LNCAP (cell line): ENCODE results near the gene WARS2.

ENCODE experiments used
- TF ChIP-seq, protein P1 (sequence below): fragments of 450-650 bp; IDR thresholded peaks from 2 replicates; pipeline ENCODE4 v1.5.1; 2017; ENCODE audit warnings: mild to moderate bottlenecking

Gene WARS2

DNA sequence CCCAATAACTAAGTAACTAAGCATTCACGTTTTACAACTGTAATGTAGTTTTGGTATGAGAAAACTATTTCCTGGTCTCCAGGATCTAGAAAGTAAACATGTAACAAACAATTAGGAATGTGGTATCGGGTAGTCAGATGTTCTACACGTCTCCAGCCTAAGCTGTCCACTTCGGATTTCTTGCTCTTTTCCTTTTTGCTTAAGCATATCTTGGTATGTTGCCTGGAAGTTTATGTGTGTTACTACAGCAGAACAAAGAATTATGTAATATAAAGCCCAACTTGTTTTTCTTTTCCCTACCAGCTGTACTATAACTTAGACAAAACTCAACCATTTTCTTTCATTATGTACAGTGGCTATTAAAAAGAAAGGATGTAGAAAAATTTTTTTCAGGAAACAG, 20.4 kb upstream of the WARS2 start:
- TF ChIP-seq, protein P1, sequence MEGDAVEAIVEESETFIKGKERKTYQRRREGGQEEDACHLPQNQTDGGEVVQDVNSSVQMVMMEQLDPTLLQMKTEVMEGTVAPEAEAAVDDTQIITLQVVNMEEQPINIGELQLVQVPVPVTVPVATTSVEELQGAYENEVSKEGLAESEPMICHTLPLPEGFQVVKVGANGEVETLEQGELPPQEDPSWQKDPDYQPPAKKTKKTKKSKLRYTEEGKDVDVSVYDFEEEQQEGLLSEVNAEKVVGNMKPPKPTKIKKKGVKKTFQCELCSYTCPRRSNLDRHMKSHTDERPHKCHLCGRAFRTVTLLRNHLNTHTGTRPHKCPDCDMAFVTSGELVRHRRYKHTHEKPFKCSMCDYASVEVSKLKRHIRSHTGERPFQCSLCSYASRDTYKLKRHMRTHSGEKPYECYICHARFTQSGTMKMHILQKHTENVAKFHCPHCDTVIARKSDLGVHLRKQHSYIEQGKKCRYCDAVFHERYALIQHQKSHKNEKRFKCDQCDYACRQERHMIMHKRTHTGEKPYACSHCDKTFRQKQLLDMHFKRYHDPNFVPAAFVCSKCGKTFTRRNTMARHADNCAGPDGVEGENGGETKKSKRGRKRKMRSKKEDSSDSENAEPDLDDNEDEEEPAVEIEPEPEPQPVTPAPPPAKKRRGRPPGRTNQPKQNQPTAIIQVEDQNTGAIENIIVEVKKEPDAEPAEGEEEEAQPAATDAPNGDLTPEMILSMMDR = no peak

DNA sequence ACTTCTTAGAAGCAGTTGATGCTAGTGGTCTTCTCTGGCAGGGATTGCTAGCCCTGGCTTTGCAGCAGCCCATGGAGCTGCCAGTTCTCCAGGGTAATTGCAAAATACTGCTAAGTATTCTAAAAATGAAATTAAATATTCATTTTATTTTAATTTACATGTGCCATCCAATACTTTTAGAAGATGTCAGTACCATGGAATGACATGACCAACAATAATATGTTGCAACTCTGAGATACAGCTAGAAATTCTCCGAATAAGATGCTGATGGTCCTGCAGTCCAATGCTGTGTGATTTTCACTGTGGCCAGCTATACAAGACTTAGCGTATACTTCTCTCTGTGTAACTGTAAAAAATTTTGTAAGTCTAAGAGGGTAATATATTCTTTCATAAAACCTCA, 20.0 kb upstream of the WARS2 start:
- TF ChIP-seq, protein P1 = no peak

DNA sequence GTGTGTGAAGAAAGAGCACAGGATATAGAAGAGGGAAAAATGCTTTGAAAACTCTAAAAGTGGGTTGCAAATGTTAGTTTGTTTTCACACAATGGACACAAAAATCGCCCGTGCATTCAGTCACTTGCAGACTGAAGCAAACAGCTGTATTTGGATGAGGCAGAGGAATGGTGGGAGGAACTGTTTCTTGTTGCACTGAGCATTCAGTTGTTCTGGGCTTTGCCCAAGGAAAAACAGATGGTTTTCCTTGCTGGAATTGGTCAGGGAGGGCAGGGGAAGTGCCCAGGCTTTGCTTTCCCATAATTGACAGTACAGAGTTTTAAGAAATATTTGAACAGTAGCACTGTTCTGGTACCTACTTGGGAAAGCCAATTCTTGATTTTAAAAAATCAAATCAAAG, 19.5 kb upstream of the WARS2 start:
- TF ChIP-seq, protein P1 = no peak

DNA sequence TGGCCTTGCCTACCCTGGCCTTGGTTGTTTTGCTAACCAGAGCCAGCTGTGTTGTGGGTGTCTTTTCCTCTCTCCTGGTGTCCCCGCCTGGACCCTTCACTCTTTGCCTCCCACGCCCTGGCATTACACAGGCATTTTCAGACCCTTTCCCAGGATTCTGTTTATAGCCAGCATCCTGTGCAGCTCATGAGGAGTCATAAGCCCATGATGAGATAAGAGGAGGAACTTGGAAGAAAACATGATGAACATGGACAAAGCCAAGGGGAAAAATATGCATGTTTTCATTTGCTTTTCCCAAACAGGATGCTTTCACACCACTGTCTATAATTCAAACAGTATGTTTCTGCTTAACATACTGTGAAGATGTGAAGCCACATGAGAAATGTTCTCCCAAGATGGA, 18.7 kb upstream of the WARS2 start:
- TF ChIP-seq, protein P1 = no peak

DNA sequence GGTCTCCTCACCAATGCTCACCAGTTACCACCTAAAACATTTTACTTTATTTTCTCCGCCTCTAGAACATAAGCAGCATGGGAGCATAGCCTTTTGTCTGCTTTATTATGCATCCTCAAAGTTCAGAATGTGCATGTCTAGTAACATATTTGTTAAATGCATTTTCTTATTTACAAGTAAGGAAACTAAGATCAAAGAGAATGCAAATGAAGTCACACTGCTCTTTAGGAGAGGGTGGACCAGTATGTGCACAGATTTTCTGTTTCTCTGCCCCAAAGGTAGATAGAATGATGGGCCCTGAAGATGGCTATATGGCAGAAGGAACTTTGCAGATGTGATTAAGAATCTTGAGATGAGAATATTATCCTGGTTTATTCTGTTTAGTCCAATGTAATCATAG, 9.7 kb upstream of the WARS2 start:
- TF ChIP-seq, protein P1 = no peak

DNA sequence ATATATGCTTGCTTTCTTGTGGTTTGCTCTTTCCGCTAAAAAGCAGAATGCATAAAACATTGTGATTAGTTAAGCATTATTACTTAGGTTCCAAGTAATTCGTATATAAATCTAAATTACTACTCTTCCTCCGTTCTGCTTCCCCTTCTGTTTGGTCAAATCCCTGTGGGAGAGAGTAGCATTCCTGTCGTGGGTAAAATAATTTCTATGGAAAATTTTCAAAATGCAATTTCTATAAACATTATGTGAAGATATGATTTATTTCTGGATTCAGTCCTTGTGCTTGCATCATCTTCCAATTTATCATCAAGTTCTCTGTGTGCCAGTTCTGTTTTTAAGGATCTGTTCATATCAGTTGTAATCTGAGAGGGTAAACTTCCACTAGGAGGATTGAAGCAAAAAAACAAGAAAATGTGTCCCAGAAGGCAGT, 7.2 kb upstream of the WARS2 start:
- TF ChIP-seq, protein P1 = no peak

DNA sequence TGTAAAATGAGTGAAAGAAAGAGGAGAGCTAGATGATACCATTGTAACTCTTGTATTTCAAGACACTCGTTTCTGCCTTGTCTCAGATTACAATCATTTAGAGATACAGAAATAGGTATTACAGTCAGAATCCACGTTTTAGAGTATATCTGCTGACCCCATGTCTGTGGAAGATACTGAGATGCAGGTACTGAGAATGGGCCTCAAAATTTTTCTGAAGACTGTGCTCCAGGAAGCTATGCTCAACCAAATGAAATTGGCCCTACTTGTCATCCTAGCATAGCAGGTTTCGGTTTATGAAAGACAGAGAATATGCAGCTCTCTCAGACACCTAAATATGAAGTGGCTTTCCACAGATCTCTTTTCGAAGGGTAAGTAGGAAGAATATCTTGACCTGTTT, 6.0 kb upstream of the WARS2 start:
- TF ChIP-seq, protein P1 = no peak

DNA sequence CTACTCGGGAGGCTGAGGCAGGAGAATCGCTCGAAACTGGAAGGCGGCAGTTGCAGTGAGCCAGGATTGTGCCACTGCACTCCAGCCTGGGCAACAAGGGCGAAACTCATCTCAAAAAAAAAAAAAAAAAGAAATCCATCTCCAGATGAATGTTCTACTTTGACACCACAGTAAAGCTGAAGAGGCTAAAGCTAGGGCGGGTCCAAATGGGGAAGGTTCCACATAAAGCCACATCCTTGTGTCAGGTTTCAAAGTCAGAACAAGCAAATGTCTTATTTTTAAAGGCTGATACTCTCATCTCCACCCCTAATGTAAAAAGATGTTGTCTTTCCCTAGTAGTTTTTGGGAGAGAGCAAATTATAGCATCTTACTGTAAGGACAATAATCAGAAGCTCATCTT, 4.4 kb upstream of the WARS2 start:
- TF ChIP-seq, protein P1 = no peak
